HepG2 (cell line): ENCODE measurements around the gene GNB1. TPM values are rescaled to one million over a fixed set of nuclear protein-coding genes. Genes with fewer than 3 reads are reported as not detected.

Experiments
- ATAC-seq: fragments of 200-7000 bp; cut with Tn5 transposase; 3 replicates; pipeline ENCODE4 v1.9.1; 2020; ENCODE audit warnings: mild to moderate bottlenecking, moderate library complexity
- BruUV-seq: library from RNA; stranded (reverse); fragments of 400-500 nt; replicated peaks from 2 replicates; lab custom pipeline; 2021; lab: Mats Ljungman, UMichigan
- CTCF ChIA-PET: fragments of 300-600 bp; formaldehyde crosslinking; extraction: SDS; loops from one replicate; lab custom pipeline; 2021; ENCODE audit warnings: low total read pairs, inconsistent platforms, low intra/inter-chr PET ratio; lab: Yijun Ruan, JAX
- POLR2A ChIA-PET: fragments of 350-600 bp; sonication (Branson Sonifier 250); formaldehyde crosslinking; loops from one replicate; lab custom pipeline; 2020; ENCODE audit warnings: antibody characterized with exemption, inconsistent platforms; lab: Yijun Ruan, JAX
- DNase-seq: peaks from one replicate; pipeline ENCODE4 v3.0.0-alpha.2; 2015; ENCODE audit warnings: low spot score
- FAIRE-seq: peaks from 3 replicates; lab custom pipeline; 2011; peaks lifted over from hg19 to GRCh38; lab: Jason Lieb, UNC
- H2AFZ ChIP-seq: one replicate; pipeline ENCODE4 v1.6.1; 2011; ENCODE audit warnings: low read length, inconsistent platforms
- H3K27ac ChIP-seq: fragments of 300-600 bp; 3 replicates; pipeline ENCODE4 v1.8.0; 2011; ENCODE audit warnings: mixed run types, mild to moderate bottlenecking, mixed read lengths, low read length, inconsistent platforms; ENCODE audit not compliant: insufficient read depth; ENCODE audit errors: extremely low read length
- H3K27me3 ChIP-seq, 2 experiments: fragments of 200-600 bp in 1 of 2; 2 replicates in 1 of 2; 3 replicates in 1 of 2; pipeline versions ENCODE4 v1.6.0 to v1.8.0; 2011; ENCODE audit warnings: low read length in 2 of 2, mild to moderate bottlenecking in 2 of 2, moderate library complexity in 2 of 2, inconsistent platforms in 1 of 2; ENCODE audit not compliant: insufficient read depth in 2 of 2, control insufficient read depth in 1 of 2
- H3K36me3 ChIP-seq, 2 experiments: fragments of 200-600 bp in 1 of 2; replicated peaks in 1 of 2; 2 replicates in 1 of 2; 3 replicates in 1 of 2; pipeline versions ENCODE4 v1.5.1 to v1.8.0; 2011; ENCODE audit warnings: low read length in 2 of 2, inconsistent platforms in 1 of 2; ENCODE audit not compliant: insufficient read depth in 2 of 2, control insufficient read depth in 1 of 2
- H3K4me1 ChIP-seq: 2 replicates; pipeline ENCODE4 v1.5.1; 2012; ENCODE audit warnings: low read length, inconsistent platforms; ENCODE audit not compliant: insufficient read depth
- H3K4me2 ChIP-seq: 2 replicates; pipeline ENCODE4 v1.6.0; 2011; ENCODE audit warnings: low read depth, low read length, inconsistent platforms
- H3K4me3 ChIP-seq, 3 experiments: fragments of 200-600 bp in 1 of 3; sonication (generic), shearing (Covaris generic) in 1 of 3; replicated peaks in 1 of 3; 2 replicates each; pipeline ENCODE4 v1.5.1; 2011 to 2016; ENCODE audit warnings: low read length in 3 of 3, inconsistent platforms in 2 of 3, low read depth in 2 of 3, mild to moderate bottlenecking in 2 of 3, control low read depth in 1 of 3, mixed read lengths in 1 of 3; ENCODE audit not compliant: insufficient read depth in 1 of 3
- H3K79me2 ChIP-seq: one replicate; pipeline ENCODE4 v1.6.1; 2011; ENCODE audit warnings: low read length, inconsistent platforms; ENCODE audit not compliant: insufficient read depth
- H3K9ac ChIP-seq: 2 replicates; pipeline ENCODE4 v1.6.0; 2011; ENCODE audit warnings: mild to moderate bottlenecking, low read depth, low read length, inconsistent platforms; ENCODE audit not compliant: insufficient read depth
- H3K9me3 ChIP-seq: 2 replicates; pipeline ENCODE4 v1.5.1; 2012; ENCODE audit warnings: mild to moderate bottlenecking, low read length
- H4K20me1 ChIP-seq: 2 replicates; pipeline ENCODE4 v1.6.0; 2011; ENCODE audit warnings: inconsistent platforms, mild to moderate bottlenecking, low read length, moderate library complexity; ENCODE audit not compliant: insufficient read depth
- DNMT1 ChIP-seq: sonication (generic); formaldehyde crosslinking; IDR thresholded peaks from 2 replicates; pipeline ENCODE4 v1.5.1; 2020; ENCODE audit warnings: mild to moderate bottlenecking, missing genetic modification reagents
- DR1 ChIP-seq: sonication (generic); formaldehyde crosslinking; IDR thresholded peaks from 2 replicates; pipeline ENCODE4 v1.8.0; 2021; ENCODE audit warnings: mild to moderate bottlenecking, missing genetic modification reagents, inconsistent platforms
- GABPA ChIP-seq, 2 experiments: IDR thresholded peaks; 2 replicates each; pipeline ENCODE4 v1.6.1; 2011 to 2016; ENCODE audit warnings: low read depth in 2 of 2, low read length in 1 of 2, missing biosample characterization in 1 of 2, missing genetic modification characterization in 1 of 2
- KLF13 ChIP-seq: sonication (generic); formaldehyde crosslinking; IDR thresholded peaks from 2 replicates; pipeline ENCODE4 v1.4.0; 2020; ENCODE audit warnings: mild to moderate bottlenecking, missing genetic modification reagents
- REPIN1 ChIP-seq: sonication (generic); formaldehyde crosslinking; IDR thresholded peaks from 2 replicates; pipeline ENCODE4 v1.8.0; 2022; ENCODE audit warnings: missing genetic modification reagents, low read depth, mild to moderate bottlenecking, borderline replicate concordance
- TCF7 ChIP-seq: sonication (generic); IDR thresholded peaks from 2 replicates; pipeline ENCODE4 v1.6.1; 2016; ENCODE audit warnings: antibody characterized with exemption, low read depth
- ZFAT ChIP-seq: sonication (generic); formaldehyde crosslinking; conservative IDR thresholded peaks from 2 replicates; pipeline ENCODE4 v1.8.1; 2023; ENCODE audit warnings: missing genetic modification reagents, inconsistent platforms
- ZFP90 ChIP-seq: sonication (generic); formaldehyde crosslinking; IDR thresholded peaks from 2 replicates; pipeline ENCODE4 v1.8.0; 2022; ENCODE audit warnings: missing genetic modification reagents, mild to moderate bottlenecking, inconsistent platforms, borderline replicate concordance
- ZNF629 ChIP-seq: sonication (generic); formaldehyde crosslinking; conservative IDR thresholded peaks from 2 replicates; pipeline ENCODE4 v1.5.0; 2020; ENCODE audit warnings: missing genetic modification reagents
- WGBS: methylation state at CpG from one replicate; pipeline ENCODE4 v1.1.6; 2017; ENCODE audit warnings: low lambda C conversion rate; 5-methylcytosine and 5-hydroxymethylcytosine counted together
- in situ Hi-C: cut with HindIII; loops from 2 replicates; pipeline ENCODE4 v1.10.0; 2017; ENCODE audit warnings: low pct_unique_long_range_greater_than_20kb; ENCODE audit not compliant: extremely low pct_ligation_motif_present
- intact Hi-C: fragments of 100-400 bp; cut with micrococcal nuclease; formaldehyde crosslinking; loops from one replicate; pipeline ENCODE4 v1.10.0; 2022; ENCODE audit not compliant: unreplicated experiment
- polyA plus RNA-seq, 8 experiments: library from polyadenylated mRNA; depleted of rRNA in 3 of 8; stranded (reverse) in 7 of 8; unstranded in 1 of 8; fragments of >200 nt; fragmentation: Illumina TruSeq in 4 of 8; extraction: Trizol in 4 of 8; gene quantifications; 2 replicates each; pipeline versions ENCODE4 v1.2.1 to v1.2.3, GENCODE V29; 2011 to 2016; ENCODE audit warnings: low read depth in 4 of 8, missing spikeins in 1 of 8, mixed read lengths in 1 of 8; ENCODE audit not compliant: insufficient read depth in 1 of 8
- total RNA-seq, 5 experiments: library from RNA; depleted of rRNA; stranded (reverse); fragments of >200 nt; fragmentation: Illumina TruSeq; extraction: Trizol; gene quantifications; 2 replicates each; pipeline ENCODE4 v1.2.3, GENCODE V29; 2016; ENCODE audit warnings: low read depth in 1 of 5
- TF ChIP-seq, protein P1 (sequence below), 2 experiments: sonication (generic) in 1 of 2; formaldehyde crosslinking in 1 of 2; IDR thresholded peaks; 2 replicates each; pipeline versions ENCODE4 v1.4.0 to v1.6.1; 2018 to 2020; ENCODE audit warnings: missing genetic modification reagents in 2 of 2, borderline replicate concordance in 1 of 2, low read depth in 1 of 2, mild to moderate bottlenecking in 1 of 2, missing biosample characterization in 1 of 2
- TF ChIP-seq, protein P2 (sequence below): sonication (generic); formaldehyde crosslinking; IDR thresholded peaks from 2 replicates; pipeline ENCODE4 v1.4.0; 2020; ENCODE audit warnings: low read depth, missing genetic modification reagents
- TF ChIP-seq, protein P3 (sequence below): sonication (generic); formaldehyde crosslinking; IDR thresholded peaks from 2 replicates; pipeline ENCODE4 v1.8.1; 2022; ENCODE audit warnings: low read depth, mild to moderate bottlenecking, missing genetic modification reagents

GNB1 gene
- total and polyA plus RNA-seq, 2 of the 13 experiments (the other 11 are each of a cell fraction or from before 2014, with no cell fraction given) = 66.2 to 327 TPM

DNA sequence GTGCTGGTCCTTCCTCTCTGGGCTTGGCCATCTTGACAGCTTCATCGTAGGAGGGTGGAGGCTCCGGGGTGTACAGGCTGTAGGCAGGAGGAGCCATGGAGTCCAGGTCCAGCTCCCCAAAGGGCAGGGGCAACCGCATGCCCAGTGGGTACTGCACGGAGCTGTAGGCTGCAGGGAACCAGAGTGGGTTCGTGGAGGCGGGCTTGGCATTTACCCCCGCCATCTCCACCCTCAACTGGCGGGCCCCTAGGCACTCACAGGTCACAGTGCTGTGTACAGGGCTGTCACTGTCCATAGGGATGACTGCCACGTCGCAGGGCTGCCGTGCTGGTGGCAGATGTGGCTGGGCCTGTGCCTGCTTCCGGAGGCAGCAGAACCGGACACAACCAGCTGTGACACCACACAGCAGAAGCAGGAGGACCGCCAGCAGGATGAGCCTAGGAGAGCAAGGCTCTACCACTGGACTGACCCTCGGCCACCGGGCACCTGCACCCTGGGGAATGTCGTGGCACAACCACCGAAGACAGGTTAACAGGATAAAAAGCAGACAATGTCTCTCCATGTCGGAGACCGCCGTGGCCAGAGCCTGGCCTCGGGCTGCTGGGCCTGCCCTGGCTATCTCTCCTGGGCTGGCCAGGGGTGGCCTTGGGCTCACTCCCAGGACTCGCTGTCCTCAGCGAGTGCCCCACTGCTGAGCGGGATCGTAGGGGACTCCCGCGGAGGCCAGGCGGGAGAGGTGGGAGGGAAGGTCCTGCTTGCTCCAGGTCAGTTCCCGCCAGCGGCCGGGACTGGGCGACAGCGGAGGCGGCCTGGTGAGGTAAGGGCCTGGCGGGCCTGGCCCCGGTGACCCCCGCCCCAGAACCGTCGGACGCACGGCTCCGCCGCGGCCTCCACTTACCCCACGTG, 27.4 kb upstream of the GNB1 start:
- Histone ChIP-seq H3K36me3 (no peaks in the 10 kb centered on the region), H3K4me3 (peak overlapping the region; percentile 49 to 75 (median 59); a peak in 5 of 6 replicates), H3K4me2 (peak overlapping the region; percentile 65), H3K4me1 (peaks cover 68% of the 10 kb centered on the region), H3K27me3 (peaks cover 5 to 17% of the 10 kb centered on the region in 2 experiments; a peak in 4 of 5 replicates), H3K9ac (peak overlapping the region; percentile 74), H4K20me1 (no peaks in the 10 kb centered on the region), H3K9me3 (no peaks in the 10 kb centered on the region), H3K27ac (peak overlapping the region; percentile 70), H3K79me2 (no peaks in the 10 kb centered on the region), H2AFZ (no peak overlapping the region)
- FAIRE-seq (no peak), DNase-seq (no peak), ATAC-seq (no peak)
- ChIA-PET CTCF (interaction anchor here (0.8 kb wide), 1 partner anchor 9 kb away, joined by 3 read pairs; no protein-coding TSS in a partner anchor), POLR2A (interaction anchor here (1.1 kb wide), 1 partner anchor 10 kb away, joined by 3 read pairs; no protein-coding TSS in a partner anchor)
- intact Hi-C loops = no loop called here
- no TSS peak for BruUV-seq
- WGBS = 66% methylated on average over 13 of the region's 46 CpGs
- in situ Hi-C loops = no loop called here
- peak; percentile 81 for TF ChIP-seq DNMT1
- no peak for TF ChIP-seq DR1 (CRISPR knock-in tag)
- no peak for TF ChIP-seq TCF7
- no peak for TF ChIP-seq ZFAT
- no peak for TF ChIP-seq ZFP90 (CRISPR knock-in tag)
- TF ChIP-seq, protein P1, sequence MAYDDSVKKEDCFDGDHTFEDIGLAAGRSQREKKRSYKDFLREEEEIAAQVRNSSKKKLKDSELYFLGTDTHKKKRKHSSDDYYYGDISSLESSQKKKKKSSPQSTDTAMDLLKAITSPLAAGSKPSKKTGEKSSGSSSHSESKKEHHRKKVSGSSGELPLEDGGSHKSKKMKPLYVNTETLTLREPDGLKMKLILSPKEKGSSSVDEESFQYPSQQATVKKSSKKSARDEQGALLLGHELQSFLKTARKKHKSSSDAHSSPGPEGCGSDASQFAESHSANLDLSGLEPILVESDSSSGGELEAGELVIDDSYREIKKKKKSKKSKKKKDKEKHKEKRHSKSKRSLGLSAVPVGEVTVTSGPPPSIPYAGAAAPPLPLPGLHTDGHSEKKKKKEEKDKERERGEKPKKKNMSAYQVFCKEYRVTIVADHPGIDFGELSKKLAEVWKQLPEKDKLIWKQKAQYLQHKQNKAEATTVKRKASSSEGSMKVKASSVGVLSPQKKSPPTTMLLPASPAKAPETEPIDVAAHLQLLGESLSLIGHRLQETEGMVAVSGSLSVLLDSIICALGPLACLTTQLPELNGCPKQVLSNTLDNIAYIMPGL (CRISPR knock-in tag; IDR thresholded peaks at IDR 0.05; ENCODE audit: borderline replicate concordance in 1 of 2, low read depth in 1 of 2) = 0 out of 4 replicates have a peak, but pooled peaks of 1 of the 2 experiments have one; percentile 18
- TF ChIP-seq, protein P2, sequence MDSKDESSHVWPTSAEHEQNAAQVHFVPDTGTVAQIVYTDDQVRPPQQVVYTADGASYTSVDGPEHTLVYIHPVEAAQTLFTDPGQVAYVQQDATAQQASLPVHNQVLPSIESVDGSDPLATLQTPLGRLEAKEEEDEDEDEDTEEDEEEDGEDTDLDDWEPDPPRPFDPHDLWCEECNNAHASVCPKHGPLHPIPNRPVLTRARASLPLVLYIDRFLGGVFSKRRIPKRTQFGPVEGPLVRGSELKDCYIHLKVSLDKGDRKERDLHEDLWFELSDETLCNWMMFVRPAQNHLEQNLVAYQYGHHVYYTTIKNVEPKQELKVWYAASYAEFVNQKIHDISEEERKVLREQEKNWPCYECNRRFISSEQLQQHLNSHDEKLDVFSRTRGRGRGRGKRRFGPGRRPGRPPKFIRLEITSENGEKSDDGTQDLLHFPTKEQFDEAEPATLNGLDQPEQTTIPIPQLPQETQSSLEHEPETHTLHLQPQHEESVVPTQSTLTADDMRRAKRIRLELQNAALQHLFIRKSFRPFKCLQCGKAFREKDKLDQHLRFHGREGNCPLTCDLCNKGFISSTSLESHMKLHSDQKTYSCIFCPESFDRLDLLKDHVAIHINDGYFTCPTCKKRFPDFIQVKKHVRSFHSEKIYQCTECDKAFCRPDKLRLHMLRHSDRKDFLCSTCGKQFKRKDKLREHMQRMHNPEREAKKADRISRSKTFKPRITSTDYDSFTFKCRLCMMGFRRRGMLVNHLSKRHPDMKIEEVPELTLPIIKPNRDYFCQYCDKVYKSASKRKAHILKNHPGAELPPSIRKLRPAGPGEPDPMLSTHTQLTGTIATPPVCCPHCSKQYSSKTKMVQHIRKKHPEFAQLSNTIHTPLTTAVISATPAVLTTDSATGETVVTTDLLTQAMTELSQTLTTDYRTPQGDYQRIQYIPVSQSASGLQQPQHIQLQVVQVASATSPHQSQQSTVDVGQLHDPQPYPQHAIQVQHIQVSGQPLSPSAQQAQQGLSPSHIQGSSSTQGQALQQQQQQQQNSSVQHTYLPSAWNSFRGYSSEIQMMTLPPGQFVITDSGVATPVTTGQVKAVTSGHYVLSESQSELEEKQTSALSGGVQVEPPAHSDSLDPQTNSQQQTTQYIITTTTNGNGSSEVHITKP (CRISPR knock-in tag) = no peak
- TF ChIP-seq REPIN1 (CRISPR knock-in tag) = no peak
- no peak for TF ChIP-seq GABPA (IDR thresholded peaks at IDR 0.05; ENCODE audit: low read depth, low read length)
- TF ChIP-seq GABPA (CRISPR knock-in tag; IDR thresholded peaks at IDR 0.05; ENCODE audit: low read depth) = no peak
- no peak for TF ChIP-seq ZNF629
- TF ChIP-seq, protein P3, sequence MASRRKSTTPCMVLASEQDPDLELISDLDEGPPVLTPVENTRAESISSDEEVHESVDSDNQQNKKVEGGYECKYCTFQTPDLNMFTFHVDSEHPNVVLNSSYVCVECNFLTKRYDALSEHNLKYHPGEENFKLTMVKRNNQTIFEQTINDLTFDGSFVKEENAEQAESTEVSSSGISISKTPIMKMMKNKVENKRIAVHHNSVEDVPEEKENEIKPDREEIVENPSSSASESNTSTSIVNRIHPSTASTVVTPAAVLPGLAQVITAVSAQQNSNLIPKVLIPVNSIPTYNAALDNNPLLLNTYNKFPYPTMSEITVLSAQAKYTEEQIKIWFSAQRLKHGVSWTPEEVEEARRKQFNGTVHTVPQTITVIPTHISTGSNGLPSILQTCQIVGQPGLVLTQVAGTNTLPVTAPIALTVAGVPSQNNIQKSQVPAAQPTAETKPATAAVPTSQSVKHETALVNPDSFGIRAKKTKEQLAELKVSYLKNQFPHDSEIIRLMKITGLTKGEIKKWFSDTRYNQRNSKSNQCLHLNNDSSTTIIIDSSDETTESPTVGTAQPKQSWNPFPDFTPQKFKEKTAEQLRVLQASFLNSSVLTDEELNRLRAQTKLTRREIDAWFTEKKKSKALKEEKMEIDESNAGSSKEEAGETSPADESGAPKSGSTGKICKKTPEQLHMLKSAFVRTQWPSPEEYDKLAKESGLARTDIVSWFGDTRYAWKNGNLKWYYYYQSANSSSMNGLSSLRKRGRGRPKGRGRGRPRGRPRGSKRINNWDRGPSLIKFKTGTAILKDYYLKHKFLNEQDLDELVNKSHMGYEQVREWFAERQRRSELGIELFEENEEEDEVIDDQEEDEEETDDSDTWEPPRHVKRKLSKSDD (CRISPR knock-in tag) = no peak
- TF ChIP-seq KLF13 = no peak
